Measurements from ENCODE around the gene IARS2.
"Not testable (repeated sequence)": the region's sequence is repeated elsewhere in the genome, so short reads cannot be mapped to it uniquely, and the experiment has no call there.

The IARS2 gene

DNA sequence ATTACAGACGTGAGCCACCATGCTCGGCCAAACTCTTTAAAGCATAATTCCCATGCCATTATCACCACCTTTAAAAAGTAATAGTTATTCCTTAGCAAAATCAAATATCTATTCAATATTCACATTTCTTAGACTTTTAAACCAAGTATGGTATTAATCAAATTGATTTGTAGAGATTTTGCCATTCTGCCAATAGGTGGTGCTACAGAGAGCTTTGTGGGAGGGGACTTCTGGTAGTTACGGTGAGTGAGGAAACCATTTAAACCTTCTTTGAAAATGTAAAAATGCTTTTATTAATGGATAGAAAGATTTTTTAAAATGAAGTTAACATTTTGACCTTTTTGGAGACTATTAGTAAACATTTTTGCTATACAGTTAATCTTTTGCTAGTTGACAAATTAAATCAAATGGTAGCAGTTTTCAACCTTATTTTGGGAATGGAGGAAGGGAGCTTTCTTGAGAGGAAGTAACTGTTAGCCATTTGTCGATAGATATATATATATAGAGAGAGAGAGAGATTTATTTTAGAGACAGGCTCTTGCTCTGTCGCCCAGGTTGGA, 19.3 kb downstream of the IARS2 start:
- DNase-seq (ENCODE audit: low read depth), result no peak

DNA sequence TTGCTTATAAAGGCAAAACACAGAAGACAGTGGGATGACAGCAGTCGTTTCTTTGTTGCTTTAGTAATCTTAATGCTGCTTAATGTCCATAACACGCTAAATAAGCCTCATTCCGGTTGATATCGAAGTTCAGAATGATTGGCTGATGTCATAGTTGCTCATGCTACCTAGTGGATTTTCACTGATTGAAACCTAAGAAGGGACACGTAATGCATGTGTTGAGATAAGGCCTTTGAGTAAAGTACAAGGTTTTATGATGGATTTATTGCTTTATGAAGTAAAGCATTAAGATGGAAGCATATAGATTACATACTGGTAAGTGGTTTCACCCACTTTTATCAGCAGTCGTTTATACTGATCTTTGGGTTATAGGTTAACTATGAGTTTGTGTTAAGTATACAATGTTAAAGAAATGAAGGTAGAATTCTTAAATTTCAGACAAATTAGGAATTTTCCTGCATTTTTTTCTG, 25.1 kb downstream of the IARS2 start:
- DNase-seq (ENCODE audit: low read depth), result no peak

DNA sequence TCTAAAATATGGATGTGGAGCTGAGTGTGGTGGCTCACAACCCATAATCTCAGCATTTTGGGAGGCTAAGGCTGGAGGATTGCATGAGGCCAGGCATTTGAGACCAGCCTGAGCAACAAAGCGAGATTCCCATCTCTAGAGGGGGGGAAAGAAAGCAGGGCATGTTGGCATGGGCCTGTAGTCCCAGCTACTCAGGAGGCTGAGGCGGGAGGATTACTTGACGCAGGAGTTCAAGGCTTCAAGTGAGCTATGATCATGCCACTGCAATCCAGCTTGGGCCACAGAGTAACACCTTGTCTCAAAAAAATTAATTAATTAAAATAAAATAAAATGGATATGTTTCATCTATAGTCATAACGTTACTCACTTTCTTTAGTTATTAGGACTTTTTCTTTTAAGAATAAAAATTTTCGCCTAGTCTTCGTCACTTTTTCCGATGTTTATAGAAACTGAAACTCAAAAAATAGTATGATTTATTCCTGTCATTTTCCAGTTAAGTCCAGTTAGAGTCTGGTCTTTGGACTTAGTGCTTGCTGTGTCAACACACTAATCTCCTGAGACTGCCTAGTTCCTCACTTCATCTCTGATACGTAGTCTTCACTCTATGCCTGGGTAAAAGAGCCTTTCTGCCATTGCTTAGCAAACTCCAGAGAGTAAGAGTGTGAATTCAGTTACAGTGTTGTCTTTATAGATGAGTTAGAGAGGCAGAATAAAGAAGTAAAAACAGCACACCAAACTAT, 28.0 kb downstream of the IARS2 start:
- no peak for DNase-seq (ENCODE audit: low read depth)

DNA sequence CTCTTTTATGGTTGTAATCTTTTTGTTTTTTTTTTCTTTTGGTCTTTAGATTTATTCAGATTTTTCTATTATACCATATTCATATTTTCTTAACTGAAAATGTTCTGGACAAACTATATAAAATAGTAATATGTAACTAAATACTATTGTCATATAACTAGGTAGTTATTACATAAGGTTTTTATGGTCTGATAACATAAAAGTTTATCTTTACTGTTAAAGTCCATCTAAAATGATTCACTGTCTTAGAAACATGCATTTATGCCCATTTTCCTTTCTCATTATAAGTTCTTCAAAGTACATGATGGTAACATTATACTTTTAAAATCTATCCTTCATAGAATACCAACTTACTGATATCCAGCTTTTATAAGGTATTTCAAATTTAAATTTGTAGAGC, 29.1 kb downstream of the IARS2 start:
- no peak for DNase-seq (ENCODE audit: low read depth)

DNA sequence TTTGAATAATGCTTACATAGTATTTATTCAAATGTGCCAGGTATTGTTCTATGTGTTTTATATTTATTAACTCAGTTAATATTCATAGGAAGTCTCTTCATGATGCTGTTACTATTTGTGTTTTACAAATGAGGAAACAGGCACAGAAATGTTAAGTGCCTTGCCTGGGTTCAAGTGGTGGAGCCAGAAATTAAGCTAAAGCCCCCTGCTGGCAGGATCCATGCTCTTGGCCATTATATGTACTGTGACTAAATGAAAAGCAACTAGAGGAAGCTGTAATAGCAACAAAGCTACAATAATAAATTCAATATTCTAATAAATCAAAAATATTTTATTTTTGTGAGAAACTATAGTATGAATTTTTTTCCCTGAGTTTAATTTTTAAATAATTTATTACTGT, 30.0 kb downstream of the IARS2 start:
- DNase-seq (ENCODE audit: low read depth), result no peak

DNA sequence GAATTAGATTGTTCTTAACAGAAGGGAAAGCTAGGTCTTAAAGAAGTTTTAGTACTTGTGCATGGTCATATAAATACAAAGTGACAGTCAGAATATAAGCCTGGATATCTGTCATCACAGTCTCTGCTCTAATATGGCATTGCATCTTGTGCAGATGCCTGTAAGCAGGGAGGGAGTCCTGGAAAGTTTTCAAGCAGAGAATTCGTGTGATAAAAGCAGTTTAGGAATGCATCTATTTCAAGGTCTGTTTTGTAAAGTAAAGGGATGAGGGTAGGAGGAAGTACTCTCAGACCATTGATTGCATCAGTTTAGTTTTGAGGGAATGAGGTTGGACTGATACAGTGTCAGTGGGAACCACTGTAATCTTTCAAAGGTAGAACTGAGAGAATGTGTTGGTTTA, 30.6 kb downstream of the IARS2 start:
- DNase-seq (ENCODE audit: low read depth), result peak; percentile 20

DNA sequence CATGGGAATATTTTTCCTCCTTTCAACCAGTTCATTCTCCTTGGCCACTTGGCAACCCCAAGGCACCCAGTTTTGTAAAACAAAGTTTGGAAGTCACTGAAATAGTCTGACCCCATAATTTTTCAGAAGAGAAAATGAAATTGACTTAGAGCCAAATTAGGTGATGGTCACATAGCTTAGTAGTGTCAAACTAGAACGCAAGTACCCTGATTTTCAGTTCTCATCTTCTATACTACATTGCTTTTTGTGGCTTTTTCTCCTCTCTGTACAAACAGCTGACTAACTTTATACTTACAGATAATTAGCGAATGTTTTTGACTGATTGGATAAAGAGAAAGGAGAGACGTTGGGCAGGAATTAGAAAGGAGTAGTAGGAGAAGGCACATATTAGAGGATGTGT, 33.1 kb downstream of the IARS2 start:
- no peak for DNase-seq (ENCODE audit: low read depth)

DNA sequence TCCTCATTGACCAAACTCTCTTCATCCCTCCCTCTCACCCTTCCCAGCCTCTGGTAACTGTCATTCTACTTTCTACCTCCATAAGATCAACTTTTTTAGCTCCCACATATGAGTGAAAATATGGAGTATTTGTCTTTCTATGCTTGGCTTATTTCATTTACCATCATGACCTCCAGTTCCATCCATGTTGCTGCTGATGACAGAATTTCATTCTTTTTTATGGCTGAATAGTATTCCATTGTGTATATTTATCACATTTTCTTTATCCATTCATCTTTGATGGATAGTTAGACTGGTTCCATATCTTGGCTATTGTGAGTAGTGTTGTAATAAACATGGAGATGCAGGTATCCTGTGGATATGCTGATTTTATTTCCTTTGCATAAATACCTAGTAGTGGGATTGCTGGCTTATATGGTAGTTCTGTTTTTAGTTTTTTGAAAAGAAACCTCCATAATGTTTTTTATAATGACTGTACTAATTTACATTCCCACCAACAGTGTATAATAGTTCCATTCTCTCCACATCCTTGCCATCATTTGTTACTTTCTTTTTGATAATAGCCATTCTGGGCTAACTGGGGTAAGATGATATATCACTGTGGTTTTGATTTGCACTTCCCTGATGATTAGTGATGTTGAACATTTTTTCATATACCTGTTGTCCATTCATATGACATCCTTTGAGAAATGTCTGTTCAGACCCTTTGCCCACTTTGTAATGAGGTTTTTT, 35.7 kb downstream of the IARS2 start:
- no peak for DNase-seq (ENCODE audit: low read depth)

DNA sequence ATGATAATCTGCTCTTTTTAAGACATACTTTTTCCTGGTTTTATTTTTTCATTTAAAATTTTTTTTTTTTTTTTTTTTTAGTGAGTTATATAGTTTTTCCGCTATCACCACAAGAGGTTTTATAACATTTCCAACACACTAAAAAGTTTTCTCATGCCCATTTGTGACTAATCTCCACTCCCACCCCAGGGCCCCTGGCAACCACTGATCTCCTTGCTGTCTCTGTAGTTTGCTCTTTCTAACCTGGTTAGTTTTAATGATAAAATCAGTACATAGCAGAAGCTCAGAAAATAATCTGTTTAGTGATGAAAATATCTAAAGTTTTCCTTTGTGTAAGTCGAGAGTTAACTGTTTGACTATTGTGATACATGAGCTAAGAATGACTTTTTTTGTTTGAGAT, 41.8 kb downstream of the IARS2 start:
- DNase-seq (ENCODE audit: low read depth), result no peak

DNA sequence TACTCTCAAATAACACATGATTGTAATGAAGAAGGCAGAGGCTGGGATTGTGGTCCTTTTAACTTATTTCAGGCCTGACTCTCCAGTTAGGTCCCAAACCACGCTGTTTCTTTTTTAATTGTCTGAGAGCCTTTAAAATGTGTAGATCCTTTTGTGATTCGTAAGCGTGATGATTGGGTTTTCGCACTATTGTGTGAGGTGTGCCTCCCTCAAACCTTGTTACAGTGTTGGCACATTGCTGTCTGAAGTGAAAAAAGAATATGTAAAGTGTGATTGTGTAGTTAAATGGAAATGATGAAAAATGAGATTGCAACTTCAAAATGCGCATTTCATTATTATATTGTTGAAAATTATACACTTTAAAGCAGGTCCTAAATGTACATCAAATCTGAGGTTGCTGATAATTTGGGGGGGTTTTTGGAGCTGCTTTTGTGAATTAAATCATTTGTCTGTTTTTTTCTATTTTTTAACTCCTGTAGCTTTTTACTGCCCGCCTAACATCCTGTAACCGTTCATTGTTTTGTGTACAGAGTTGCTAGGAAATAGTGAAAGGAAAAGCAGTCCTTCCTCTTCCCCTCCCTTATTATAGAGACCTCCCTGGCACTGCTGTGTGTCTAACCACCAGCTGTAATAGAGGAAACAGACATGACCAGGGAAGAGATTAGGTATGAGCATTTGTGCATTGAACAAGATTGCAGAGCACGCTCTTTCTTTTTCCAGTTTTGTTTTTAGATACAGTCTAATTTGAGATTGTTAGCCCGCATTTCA, 43.3 kb downstream of the IARS2 start:
- DNase-seq (ENCODE audit: low read depth), result no peak

DNA sequence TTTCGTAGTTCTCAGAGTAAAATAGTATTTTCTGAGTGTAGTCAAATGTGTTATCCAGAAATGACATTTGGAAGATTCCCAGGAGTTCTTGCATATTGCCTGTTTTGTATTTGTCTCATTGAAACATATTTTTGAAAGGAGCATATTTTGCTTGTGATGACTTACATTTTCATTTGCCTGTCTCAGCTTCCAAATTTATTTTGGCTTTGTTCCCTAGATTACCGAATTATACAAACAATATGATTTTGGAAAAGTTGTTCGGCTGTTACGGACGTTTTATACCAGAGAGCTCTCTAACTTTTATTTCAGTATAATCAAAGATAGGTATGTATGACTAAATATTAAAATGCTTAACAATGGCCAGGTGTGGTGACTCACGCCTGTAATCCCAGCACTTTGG, 46.0 kb downstream of the IARS2 start:
- DNase-seq (ENCODE audit: low read depth), result no peak

DNA sequence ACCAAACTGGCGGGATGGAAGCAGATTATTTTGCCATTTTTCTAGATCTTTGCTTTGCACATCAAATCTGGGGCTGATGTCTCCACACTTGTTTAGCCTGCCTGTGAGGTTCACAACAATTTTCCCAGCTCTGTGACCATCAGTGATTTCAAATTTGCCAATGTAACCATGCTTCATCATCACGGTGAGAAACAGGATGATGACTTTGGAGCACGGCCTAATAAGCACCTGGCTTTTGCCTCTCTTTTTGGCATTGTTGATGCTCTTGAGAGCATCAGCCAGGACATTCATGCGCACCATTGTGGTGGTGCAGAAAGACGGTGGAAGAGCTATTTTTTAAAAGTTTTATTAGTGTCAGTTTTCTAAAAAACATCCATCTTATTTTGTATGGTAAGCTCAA, 50.1 kb downstream of the IARS2 start:
- no peak for DNase-seq (ENCODE audit: low read depth)

DNA sequence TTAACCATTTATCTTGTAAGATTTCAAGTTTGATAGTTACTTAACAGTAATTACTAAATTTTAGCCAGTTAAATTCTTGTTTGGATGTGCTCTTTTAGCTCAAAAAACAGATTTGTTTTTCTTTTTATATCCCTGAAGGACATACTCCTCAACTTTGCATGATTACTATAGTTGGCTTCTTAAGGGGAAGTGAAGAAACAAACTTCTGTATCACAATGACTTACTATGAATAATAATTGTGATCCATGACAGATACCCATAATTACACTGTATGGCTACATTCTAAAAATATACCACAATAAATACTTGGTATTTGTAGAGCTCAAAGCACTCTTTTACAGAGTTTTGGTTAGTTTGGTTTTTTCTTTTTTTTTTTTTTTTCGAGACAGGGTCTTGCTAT, 55.8 kb downstream of the IARS2 start:
- DNase-seq (ENCODE audit: low read depth), result no peak

DNA sequence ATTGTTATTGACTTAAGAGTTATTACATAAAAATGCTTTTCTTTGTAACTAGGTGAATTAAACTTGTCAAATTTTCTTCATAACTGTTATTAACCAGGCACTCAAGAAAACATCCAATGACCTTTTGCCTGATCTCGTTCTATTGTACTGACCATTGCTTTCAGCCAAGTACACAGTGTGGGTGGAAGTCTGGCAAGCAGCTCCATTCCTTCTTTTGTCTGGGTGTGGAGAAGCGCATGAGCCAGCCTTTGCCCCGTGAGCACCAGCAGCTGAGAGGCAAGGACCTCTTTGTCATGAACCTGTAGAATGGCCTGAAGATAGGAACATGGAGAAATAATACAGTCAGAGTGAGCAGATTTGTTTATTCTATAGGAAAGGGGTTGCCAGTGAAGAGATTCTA, 57.5 kb downstream of the IARS2 start:
- no peak for DNase-seq (ENCODE audit: low read depth)

DNA sequence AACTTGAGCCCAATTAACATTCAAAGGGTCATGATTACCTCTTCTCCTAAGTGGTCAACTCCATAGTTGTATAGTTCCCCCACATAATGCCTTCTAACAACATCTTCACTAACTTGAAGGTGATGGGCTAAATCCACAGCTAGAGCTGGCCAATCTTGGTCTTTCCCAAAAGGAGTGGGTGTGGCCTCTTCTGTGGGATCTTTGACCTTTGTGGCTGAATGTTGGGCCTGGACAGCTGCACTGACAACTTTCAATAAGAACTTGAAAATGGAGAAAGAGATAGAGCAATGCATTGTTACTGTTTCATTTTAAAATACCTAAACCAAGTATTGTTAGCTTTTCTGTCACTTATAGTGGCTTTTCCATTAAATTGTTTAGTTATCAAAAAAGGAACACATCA, 59.2 kb downstream of the IARS2 start:
- no peak for DNase-seq (ENCODE audit: low read depth)

DNA sequence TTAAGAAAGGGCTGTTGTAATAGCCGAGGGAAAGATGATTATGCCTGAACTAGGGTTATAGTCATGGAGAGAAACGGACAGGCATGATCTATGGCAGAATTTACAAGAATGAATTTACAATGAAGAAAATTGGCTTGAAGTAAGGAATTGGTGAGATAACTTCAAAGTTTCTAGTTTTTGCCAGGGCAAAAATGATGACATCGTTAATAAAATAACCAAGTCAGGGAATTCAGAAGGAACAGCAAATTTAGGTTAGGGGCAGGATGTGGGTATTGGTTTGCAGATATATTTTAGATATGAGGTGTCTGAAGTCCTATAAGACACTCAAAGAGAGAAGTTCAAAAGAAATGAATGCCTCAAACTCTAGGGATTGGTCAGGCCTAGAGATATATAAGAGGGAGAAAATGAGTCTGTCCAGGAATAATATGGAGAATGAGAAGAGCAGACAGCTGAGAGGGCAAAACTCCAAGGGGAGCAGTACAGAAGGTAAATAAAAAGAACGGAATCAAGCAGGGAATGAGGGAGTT, 62.8 kb downstream of the IARS2 start:
- no peak for DNase-seq (ENCODE audit: low read depth)

DNA sequence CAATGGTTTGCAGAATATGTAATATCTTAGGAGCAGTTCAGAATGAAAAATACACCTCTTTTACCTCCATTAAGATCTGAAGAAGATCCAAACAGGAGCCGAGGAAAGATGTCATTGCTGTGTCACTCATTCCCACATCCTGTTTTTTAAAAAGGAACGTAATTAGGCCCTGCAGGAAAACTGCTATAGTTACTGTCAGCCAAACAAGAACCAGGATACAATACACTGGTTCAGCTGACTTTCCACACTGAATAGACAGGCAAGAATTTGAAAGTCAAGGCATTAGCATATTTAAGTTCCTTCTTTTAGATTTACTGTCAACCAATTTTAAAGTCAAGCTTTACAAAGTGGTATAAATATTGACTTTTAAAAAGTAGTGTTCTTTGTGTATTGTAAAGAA, 63.8 kb downstream of the IARS2 start:
- no peak for DNase-seq (ENCODE audit: low read depth)

DNA sequence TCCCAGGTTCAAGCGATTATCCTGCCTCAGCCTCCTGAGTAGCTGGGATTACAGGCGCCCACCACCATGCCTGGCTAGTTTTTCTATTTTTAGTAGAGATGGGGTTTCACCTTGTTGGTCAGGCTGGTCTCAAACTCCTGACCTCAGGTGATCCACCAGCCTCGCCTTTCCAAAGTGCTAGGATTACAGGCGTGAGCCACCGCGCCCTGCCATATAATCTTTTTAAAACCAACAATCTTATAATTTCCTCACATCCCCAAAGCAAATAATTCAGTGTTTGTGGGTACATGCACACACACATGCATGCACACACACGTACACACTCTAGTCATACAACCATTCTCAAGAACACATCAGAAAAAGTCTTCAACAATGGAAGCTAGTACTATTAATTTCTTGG, 64.6 kb downstream of the IARS2 start:
- DNase-seq (ENCODE audit: low read depth), result not testable (repeated sequence)

DNA sequence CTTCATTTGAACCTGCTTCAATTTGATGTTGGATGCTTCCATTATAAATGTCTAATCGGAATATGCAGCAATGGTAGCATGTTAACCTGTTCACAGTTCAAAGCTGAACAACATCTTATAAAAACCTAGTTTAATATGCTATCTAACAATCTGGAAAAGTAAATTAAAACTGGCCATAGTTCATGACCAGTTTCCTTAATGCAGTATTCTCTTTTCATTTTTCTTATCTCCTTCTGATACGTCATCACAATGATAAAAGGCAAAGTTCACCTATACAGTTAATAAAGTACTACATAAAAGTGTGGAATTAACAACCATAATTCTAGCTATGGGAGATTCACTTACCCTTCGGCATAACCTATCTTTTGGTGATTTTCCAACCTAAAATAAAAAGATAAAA, 65.1 kb downstream of the IARS2 start:
- DNase-seq (ENCODE audit: low read depth), result no peak

DNA sequence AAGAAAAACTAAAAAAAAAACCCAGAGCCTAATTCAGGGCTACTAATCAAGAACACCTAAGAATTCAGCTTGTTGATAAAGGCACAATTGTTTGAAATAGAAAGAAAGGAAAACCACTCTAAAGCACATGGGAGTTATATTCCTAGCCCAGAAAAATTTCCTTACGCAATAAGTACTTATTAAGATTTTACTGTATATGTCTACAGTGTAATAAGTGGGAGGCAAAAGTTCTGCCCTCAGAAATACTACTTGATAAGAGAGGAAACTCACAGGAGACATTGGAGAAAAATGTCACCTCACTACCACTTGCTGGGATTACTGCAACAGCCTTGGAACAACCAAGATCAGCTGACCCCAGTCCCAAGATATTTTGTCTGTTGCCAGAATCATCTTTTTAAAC, 66.1 kb downstream of the IARS2 start:
- DNase-seq (ENCODE audit: low read depth), result no peak

DNA sequence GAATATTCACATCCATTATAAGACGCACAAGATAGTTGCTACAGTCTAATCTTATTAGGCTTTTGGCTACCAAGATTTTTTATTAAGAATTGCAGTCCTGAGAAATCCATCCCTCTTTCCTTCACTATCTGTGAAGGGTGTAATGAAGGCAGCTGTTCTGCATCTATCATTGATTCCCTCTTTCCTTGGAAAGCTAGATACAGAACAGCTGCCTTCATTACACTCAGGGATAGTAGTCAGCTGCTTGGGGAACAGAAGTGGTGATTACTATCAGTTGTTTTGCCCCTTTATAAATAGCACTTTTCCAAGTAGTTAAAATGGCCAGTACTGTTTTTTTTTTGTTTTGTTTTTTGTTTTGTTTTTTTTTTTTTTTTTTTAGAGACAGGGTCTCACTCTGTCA, 70.2 kb downstream of the IARS2 start:
- DNase-seq (ENCODE audit: low read depth), result no peak

DNA sequence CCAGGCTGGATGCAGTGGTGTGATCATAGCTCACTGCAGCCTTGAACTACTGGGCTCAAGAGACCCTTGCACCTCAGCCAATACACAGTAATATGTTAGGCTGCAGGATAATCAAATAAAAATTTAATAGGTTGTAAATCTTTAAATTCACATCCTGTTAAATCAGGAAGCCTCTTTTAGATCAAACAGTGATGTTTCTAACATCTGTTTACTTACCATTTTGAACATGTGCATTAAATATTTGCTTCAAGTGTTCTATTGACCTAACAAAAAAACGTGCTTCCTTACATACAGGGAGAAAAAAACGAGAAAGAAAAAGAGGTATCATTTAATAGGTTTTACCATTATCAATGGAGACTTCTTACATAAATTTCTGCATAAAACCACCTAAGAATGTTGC, 70.6 kb downstream of the IARS2 start:
- DNase-seq (ENCODE audit: low read depth), result no peak

DNA sequence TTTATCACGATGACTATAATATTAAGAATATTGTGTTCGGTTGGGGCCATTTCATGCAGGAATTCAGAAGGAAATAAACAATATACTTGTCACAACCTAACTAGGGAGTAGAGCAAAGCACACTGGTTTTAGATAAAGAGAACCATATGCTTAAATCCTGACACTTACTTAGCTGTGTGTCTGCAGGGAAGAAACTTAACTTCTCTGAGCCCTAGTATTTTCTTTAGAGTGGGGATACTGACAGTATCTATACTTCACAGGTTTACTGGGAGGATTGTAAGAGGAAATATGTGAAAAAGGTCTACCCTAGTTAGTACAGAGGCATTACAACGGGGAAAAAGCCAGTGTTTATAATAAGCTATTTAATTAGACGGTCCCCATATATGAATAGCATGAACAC, 72.9 kb downstream of the IARS2 start:
- no peak for DNase-seq (ENCODE audit: low read depth)

Data from GM04504 (cell line).